ENCODE measurements around the gene SYNC.

DNA sequence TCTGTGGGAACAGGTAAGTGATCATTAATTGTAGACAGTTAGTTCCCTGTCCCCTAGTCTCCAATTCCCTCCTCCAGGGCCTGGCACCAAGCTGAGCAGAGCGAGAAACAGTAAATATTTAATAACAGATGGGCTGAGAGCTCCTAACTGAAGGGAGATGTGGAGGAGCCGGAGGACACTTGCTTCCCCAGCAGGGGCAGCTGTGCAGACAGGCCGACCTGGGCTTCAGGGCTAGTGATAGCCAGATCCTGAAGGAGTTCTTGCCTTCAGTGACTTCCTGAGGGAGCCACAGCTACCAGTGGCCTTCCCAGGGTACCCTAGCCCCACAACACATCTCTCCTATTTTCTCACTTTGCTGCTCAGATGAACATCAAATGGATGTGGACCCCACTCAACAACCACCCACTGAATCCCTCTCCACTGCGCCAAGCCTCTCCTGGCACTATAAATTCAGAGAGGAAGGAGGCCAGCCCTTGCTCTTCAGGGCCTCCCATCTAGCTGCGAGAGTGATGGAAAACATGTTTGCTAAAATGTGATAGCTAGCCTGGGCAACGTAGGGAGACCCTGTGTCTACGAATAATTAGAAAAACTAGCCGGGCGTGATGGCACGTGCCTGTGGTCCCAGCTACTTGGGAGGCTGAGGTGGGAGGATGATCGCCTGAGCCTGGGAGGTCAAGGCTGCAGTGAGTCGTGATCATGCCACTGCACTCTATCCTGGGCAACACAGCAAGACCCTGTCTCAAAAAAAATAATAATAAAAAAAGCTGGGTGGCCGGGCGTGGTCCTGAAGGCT lies 26.9 kb upstream of the SYNC start:
- TF ChIP-seq, protein P1, sequence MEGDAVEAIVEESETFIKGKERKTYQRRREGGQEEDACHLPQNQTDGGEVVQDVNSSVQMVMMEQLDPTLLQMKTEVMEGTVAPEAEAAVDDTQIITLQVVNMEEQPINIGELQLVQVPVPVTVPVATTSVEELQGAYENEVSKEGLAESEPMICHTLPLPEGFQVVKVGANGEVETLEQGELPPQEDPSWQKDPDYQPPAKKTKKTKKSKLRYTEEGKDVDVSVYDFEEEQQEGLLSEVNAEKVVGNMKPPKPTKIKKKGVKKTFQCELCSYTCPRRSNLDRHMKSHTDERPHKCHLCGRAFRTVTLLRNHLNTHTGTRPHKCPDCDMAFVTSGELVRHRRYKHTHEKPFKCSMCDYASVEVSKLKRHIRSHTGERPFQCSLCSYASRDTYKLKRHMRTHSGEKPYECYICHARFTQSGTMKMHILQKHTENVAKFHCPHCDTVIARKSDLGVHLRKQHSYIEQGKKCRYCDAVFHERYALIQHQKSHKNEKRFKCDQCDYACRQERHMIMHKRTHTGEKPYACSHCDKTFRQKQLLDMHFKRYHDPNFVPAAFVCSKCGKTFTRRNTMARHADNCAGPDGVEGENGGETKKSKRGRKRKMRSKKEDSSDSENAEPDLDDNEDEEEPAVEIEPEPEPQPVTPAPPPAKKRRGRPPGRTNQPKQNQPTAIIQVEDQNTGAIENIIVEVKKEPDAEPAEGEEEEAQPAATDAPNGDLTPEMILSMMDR (IDR thresholded peaks at IDR 0.05), result no peak
- TF ChIP-seq POLR2A (IDR thresholded peaks at IDR 0.05) (no peak), EP300 (IDR thresholded peaks at IDR 0.05) (no peak)

Measured in tibial nerve (tissue), 4 donors.